HEK293 (cell line): ENCODE results near the gene PPARG.

Experiments used
- BCL11A ChIP-seq: fragments of 450-650 bp; formaldehyde crosslinking; IDR thresholded peaks from 2 replicates; pipeline ENCODE4 v1.5.1; 2016; ENCODE audit warnings: low read depth, missing biosample characterization, missing genetic modification characterization
- CTCF ChIP-seq: fragments of 450-650 bp; formaldehyde crosslinking; IDR thresholded peaks from 2 replicates; pipeline ENCODE4 v1.5.1; 2016; ENCODE audit warnings: missing biosample characterization, missing genetic modification characterization
- ELK4 ChIP-seq: IDR thresholded peaks from 2 replicates; pipeline ENCODE4 v1.6.1; 2011; ENCODE audit warnings: mild to moderate bottlenecking, low read depth, low read length, borderline replicate concordance
- ZBTB20 ChIP-seq: fragments of 450-650 bp; formaldehyde crosslinking; IDR thresholded peaks from 2 replicates; pipeline ENCODE4 v1.5.1; 2016; ENCODE audit warnings: missing biosample characterization, missing genetic modification characterization
- ZNF133 ChIP-seq: fragments of 450-650 bp; formaldehyde crosslinking; IDR thresholded peaks from 2 replicates; pipeline ENCODE4 v1.5.1; 2016; ENCODE audit warnings: missing biosample characterization, missing genetic modification characterization
- ZNF214 ChIP-seq: fragments of 450-650 bp; formaldehyde crosslinking; IDR thresholded peaks from 2 replicates; pipeline ENCODE4 v1.5.1; 2017; ENCODE audit warnings: missing biosample characterization, mild to moderate bottlenecking, missing genetic modification characterization, borderline replicate concordance
- ZNF24 ChIP-seq: fragments of 450-650 bp; formaldehyde crosslinking; IDR thresholded peaks from 2 replicates; pipeline ENCODE4 v1.5.1; 2016; ENCODE audit warnings: missing biosample characterization, missing genetic modification characterization
- ZNF266 ChIP-seq: fragments of 450-650 bp; formaldehyde crosslinking; IDR thresholded peaks from 2 replicates; pipeline ENCODE4 v1.5.1; 2016; ENCODE audit warnings: missing biosample characterization, missing genetic modification characterization, low read depth
- ZNF311 ChIP-seq: fragments of 450-650 bp; formaldehyde crosslinking; IDR thresholded peaks from 2 replicates; pipeline ENCODE4 v1.5.1; 2017; ENCODE audit warnings: missing biosample characterization, missing genetic modification characterization, borderline replicate concordance
- ZNF701 ChIP-seq: fragments of 450-650 bp; formaldehyde crosslinking; IDR thresholded peaks from 2 replicates; pipeline ENCODE4 v1.5.1; 2016; ENCODE audit warnings: missing biosample characterization, missing genetic modification characterization
- TF ChIP-seq, protein P1 (sequence below): fragments of 450-650 bp; formaldehyde crosslinking; IDR thresholded peaks from 2 replicates; pipeline ENCODE4 v1.5.1; 2016; ENCODE audit warnings: missing biosample characterization, missing genetic modification characterization
- TF ChIP-seq, protein P2 (sequence below): fragments of 450-650 bp; formaldehyde crosslinking; IDR thresholded peaks from 2 replicates; pipeline ENCODE4 v1.5.1; 2017; ENCODE audit warnings: missing biosample characterization, missing genetic modification characterization

DNA sequence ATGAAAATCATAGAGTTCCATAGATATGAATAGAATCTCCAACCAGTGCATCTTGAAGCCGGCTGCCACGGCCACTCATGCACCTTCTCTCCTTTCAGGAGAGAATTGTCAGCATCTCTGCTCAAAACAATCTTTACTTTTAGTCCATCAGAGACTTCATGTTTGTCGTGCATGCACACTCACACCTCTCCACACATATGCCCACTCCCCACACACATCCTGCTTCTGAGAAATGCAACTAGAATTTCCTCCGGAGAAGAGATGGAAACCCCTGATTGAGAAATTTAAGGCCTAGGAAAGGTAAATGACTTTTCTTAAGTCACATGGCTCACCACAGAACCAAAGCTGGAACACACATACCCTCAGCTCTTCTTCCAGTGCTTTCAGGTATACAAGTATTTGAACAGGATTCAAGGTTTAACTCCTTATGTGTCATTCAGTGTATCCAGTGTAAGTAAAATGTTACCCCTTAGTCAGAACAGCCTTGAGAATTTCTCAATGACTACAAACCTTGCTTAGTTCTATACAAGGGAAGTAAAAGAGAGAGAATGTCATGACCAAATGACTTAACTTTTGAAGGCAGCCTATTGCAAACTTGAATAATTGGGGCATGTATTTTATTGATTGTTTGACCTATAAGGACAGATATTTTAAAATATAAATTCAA, 126.3 kb downstream of the PPARG start:
- TF ChIP-seq CTCF (tag by site-specific recombination) (no peak), ZBTB20 (no peak), ZNF24 (tag by site-specific recombination) (no peak), BCL11A (tag by site-specific recombination) (no peak), ZNF214 (tag by site-specific recombination) (no peak), ZNF133 (no peak), ELK4 (no peak), ZNF266 (tag by site-specific recombination) (no peak), ZNF701 (no peak), ZNF311 (tag by site-specific recombination) (no peak)
- TF ChIP-seq, protein P1, sequence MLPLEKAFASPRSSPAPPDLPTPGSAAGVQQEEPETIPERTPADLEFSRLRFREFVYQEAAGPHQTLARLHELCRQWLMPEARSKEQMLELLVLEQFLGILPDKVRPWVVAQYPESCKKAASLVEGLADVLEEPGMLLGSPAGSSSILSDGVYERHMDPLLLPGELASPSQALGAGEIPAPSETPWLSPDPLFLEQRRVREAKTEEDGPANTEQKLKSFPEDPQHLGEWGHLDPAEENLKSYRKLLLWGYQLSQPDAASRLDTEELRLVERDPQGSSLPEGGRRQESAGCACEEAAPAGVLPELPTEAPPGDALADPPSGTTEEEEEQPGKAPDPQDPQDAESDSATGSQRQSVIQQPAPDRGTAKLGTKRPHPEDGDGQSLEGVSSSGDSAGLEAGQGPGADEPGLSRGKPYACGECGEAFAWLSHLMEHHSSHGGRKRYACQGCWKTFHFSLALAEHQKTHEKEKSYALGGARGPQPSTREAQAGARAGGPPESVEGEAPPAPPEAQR: no peak
- TF ChIP-seq, protein P2, sequence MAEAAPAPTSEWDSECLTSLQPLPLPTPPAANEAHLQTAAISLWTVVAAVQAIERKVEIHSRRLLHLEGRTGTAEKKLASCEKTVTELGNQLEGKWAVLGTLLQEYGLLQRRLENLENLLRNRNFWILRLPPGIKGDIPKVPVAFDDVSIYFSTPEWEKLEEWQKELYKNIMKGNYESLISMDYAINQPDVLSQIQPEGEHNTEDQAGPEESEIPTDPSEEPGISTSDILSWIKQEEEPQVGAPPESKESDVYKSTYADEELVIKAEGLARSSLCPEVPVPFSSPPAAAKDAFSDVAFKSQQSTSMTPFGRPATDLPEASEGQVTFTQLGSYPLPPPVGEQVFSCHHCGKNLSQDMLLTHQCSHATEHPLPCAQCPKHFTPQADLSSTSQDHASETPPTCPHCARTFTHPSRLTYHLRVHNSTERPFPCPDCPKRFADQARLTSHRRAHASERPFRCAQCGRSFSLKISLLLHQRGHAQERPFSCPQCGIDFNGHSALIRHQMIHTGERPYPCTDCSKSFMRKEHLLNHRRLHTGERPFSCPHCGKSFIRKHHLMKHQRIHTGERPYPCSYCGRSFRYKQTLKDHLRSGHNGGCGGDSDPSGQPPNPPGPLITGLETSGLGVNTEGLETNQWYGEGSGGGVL (tag by site-specific recombination): no peak
